T-helper 1 cell treated with Interleukin-12 subunit alpha and Interleukin-12 subunit beta and Interleukin-4 antibody, amounts not matched to agents 30 ng/mL and 1 ng/mL, for 36 hours (primary cell): ENCODE data around the gene ADAMTS9. TPM values are rescaled to one million over a fixed set of nuclear protein-coding genes. Genes with fewer than 3 reads are reported as not detected.

Experiments used
- intact Hi-C: fragments of 100-400 bp; cut with micrococcal nuclease; formaldehyde crosslinking; loops from one replicate; pipeline ENCODE4 v1.15.1; 2024
- total RNA-seq: library from RNA; stranded (reverse); gene quantifications from 2 replicates; pipeline ENCODE4 v1.2.3, GENCODE V29; 2022

ADAMTS9 gene
- total RNA-seq, 1 donor from 2014 or later: not detected

DNA sequence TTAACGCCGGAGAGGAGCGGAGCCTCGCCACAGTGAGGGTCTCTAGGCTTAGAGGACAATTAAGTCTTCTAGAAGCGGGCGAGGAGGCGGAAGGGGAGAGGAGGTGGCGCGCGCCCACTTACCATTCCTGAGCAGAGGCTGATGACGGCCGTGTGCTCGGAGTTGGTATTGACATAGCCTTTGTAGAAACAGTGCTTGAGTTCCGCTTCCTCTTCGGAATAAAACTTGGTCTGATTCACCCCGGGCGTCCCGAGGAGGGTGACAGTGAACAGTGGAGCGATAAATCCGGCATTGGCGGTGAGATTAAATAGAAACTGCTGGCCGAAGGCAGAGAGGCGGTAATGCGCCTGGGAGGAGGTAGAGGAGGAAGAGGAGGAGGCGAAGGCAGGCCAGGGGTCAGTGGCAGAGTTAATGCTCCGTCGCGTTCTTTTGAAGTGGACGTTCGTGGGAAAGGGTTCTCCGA is 1.3 kb downstream of the ADAMTS9 start:
- intact Hi-C loops: no loop called here

DNA sequence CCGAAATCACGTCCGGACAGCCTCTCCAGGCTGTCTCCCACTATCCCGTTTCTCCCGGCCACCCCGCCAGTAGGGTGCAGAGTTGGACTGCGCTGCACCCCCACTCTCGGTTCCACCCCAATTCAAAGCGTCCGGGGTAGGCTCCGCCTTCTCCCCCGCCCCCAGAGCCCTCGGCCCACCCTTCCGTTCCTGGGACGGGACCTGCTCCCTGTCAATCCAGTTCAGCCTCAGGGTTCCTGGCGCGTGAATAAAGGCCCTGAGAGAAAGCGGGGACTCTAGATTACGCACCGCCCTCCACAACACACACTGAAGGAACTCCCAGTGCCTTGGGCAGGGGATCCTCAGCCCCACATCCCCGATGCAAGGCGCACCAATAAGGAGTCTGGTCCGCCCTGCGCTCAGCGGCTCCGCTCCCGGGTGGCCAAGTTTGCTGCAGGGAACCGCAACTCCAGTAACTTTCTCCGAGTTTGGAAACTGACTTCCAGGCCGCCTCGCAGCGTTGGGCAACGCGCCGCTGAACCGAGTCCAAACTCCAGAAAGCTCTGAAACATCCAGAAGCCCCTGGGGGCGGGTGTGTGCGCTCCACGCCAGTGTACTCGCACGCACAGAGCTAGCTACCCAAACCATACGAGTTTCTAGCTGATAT is 1.9 kb downstream of the ADAMTS9 start:
- intact Hi-C loops: no loop called here

DNA sequence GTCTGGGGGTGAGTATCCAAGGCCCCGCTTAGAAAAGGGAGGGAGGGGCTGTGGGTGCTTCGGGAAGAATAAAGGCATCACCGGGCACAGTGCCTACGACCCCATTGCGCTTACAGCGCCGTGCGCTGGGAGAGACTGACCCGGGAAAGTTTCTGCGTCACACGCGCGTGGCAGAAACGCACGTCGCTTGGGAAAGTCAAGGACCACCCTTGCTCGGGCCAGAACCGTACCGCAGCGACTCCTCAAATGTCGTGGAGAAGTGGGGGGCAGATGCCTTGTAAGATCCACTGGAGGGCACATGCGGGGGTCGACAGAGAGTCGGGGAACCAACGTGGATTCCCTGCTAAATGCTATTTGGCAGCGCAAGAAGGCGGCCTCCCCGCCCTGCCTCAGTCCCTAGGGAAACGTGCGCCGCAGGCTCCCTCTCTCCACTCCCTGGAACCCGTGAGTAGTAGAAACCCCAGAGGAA is 2.4 kb downstream of the ADAMTS9 start:
- intact Hi-C loops: no loop called here

DNA sequence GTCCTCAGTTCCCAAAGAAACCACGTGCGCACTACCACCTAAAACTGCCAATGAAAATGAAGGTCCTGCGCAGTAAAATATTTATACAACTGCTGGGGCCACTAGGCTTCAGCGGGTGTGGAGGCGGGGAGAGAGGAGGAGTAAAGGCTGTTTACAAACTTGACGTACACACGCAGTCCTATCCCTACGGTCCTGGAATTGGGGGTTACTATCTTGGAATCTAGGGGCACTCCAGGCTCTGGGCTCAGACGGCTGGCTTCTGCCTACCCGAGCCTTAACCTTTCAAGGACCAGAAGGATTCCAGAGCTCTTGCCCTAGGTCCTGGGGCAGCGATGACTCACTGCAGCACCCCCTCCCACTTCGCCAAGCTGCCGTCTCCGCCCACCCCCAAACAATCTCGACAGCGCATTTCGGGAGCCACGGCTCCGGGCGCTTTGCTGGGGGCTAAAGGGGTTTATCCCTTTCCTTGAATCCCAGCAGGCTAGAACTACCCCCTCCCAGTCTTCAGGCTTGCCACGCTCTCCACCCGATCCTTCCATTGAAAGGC is 3.0 kb downstream of the ADAMTS9 start:
- intact Hi-C loops: no loop called here

DNA sequence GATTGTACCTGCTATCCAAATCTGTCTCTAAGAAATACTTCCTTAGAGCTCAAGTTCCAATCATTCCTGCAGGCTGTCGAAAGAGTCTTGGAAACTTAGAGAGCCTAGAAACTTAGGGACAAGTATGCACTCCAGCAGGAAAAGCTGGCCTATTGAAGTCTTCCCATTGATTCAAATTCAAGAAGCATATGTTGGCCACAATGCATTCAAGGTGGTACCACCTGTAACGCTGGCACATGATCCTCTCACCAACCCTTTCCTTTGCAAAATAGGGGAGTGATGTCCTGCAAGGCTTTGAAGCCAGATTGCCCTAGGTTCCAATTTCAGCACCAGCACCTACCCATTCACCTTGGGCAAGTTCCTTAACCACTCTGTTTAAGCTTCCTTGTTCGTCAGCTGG is 6.0 kb downstream of the ADAMTS9 start:
- intact Hi-C loops: no loop called here

DNA sequence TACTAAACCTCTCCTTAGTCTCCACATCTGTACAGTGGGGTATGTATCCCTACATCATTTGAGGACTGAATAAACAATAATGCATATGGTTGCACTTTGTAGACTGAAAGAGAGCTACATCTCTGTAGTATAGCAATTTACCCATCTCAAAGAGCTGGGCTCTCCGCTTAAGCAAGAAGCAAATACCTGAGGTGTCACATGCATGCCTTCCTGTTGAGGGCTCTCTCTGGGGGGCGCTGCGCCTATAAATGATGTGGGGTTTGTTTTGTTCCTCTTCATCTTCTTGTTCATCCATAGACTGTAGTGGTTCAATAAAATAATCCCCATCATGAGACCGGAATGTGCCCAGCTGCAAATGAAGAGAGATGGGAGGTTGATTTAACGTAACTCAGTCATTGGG is 6.8 kb downstream of the ADAMTS9 start:
- intact Hi-C loops: no loop called here

DNA sequence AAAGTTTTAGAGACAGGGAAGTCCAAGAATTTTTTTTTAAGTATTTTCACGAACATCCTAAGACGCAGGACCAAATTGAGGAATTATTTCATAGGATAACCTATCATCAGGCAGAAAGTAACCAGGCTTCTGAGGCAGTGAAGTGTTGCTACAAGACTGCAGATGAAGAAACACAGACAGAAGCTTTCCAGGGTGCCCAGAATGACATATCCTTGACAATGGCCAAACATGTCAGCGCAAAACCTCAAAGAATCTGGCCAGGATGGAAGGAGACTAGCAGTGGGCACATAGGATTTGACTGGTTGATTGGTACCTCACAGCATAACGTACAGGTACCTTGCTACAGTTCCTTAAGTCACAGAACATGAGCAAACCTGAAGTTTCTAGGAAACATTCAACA is 7.5 kb downstream of the ADAMTS9 start:
- intact Hi-C loops: no loop called here

DNA sequence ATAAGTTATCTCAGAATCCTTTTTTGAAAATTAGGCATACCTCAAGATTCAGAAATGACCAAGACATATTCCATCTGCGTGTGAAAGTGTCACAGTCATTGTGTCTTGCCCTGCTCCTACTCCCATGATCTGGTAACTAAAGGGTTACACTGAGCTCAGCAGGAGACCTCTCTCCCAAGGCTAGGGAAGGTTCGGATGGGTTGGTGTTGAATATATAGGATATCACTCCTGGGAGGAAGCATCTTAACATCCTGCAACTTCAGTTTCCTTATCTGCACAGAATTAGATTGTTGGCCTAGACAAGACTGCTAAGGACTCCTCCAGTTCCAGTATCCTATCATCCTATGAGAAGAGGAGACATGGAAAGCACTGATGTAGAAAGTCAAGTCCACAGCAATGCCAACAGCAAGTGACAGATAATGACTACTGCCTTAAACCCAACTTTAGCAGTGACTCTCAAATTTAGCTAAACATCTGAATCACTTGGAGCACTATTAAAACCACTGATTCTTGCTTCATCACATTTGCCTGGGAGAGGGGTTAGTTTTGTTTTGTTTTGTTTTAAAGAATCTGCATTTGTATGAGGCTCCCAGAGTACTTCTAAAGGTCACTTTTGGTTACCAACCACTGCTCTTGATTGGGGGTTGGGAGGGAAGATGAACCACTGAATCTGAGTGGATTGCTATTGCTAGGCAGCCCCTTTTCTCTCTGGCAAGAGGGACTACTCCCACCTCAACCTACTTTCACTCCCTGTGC is 9.7 kb downstream of the ADAMTS9 start:
- intact Hi-C loops: no loop called here

DNA sequence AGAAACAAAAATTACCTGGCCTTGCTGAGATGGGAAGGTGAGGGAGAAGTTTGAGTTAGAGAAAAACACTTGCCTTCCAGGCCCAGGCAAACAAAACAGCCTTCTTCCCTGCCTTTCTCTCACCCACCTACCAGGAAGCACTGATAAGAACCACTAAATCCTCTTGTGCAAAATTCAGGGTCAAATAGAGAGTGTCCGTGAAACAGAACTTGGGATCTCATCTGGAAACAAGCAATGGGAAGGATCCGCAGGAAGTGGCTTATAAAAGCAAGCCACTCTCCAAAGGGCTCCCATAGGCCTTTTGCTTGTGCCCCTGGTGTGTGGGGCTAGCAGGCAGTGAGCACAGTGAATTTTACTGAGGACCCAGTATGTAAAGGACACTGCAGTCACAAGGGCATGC is 11.0 kb downstream of the ADAMTS9 start:
- intact Hi-C loops: no loop called here

DNA sequence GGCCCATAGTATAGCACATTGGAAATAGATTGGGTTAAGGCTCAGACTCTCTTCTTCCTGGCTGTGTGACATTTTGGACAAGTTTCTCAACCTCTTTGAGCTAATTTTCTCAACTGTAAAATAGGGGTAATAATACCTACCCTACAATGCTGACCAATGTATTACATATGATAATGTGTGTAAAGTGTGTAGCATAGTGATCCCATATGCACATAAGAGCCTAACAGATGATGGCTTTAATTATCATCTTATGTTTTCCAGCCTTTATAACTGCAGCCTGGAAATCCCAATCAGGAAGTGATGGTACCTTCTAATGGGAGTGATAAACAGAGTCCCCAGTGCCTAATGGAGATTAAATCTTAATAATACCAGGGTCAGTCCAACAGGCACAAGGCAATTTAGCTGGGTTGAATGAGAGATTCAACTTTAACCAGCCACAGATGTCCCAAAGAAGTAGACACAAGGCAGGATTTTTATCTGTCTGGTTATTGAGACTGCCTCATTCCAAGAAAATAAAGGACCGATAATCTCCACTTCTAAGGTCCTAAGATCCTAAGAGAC is 12.0 kb downstream of the ADAMTS9 start:
- intact Hi-C loops: no loop called here

DNA sequence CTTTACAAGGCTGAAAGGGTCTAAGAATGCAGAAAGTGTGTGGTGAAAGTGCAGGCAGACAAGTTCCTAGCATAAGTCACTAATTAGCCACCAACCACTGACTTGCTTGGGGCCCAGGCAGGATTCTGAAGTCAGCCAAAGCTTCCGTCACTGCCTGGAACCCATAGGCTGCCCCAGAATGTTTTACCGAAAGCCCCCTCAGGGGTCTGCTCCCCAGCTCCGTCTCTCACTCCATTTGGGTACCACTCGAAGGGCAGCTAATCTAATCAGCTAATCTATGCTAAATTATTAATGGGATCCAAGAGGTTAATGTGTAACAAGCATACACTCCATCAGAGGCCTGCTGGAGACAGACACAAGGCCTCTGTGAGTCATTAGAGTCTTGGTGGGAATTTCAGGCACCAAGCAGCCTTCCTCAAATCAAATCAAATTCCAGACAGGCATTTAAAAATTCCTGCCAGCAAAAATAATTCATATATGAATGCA is 13.2 kb downstream of the ADAMTS9 start:
- intact Hi-C loops: no loop called here

DNA sequence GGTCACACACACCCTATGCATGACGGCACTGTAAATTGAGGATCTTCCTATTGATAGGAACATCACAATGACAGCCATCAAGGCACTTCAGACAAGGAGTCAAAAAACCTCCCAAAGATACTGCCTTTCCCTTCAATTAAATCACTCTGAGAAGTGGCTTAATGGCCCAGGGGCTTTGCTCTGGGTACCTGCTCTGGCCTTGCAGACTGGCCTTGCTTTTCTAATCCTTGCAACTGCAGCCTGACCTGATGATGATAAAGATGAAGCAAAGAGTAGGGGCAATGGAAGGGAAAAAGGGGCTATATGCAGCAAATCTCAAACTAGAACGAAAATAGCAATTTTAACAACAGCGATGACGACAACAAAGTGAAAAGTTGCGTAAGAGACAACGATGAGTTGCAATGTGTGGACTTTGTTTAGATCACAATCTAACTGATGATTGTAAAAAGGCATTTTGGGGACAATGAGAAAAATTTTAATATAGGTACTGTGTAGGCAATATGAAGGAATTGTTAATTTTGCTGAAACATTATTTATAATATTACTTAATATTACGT is 14.6 kb downstream of the ADAMTS9 start:
- intact Hi-C loops: no loop called here

DNA sequence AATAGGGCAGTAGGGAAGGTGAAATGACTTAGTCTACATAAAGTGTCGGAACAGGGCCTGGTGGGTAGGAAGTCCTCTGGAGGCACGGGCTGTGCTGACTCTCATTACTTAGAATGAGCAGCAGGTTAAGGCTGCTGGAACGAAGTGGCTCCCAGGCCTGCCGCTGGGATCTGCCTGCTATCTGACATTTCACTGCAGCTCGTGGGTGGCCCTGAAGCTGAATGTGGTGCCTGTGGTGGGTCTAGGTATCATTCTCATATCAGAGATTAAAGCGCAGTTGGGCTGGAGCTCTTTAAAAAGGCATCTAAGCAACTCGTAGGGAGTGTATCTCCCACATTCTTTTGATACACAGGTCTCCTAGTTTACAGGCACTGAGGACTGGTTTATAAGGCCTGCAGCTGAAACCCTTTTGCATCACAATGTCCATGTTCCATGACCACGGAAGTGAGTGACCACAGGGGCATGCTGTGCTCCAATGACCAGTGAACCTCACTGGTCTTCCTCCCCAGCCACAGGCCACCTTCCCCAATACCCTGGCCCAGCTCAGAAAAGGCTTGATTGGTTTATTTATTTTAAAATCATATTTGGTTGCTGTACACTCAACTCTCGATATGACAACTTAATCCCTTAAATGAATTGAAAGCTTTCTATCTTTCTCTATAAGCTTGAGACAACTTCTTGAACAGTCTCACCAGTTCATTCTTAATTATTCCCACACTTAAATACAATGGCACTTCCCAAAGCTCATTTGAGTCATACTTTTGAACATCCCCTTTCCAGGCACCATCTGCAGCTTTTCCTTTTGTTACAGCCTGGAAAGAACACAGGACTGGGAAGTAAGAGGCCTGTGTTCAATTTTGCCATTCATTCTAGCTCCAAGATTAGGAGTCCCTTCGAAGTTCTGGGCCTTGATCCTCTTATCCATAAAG is 19.0 kb downstream of the ADAMTS9 start:
- intact Hi-C loops: no loop called here

DNA sequence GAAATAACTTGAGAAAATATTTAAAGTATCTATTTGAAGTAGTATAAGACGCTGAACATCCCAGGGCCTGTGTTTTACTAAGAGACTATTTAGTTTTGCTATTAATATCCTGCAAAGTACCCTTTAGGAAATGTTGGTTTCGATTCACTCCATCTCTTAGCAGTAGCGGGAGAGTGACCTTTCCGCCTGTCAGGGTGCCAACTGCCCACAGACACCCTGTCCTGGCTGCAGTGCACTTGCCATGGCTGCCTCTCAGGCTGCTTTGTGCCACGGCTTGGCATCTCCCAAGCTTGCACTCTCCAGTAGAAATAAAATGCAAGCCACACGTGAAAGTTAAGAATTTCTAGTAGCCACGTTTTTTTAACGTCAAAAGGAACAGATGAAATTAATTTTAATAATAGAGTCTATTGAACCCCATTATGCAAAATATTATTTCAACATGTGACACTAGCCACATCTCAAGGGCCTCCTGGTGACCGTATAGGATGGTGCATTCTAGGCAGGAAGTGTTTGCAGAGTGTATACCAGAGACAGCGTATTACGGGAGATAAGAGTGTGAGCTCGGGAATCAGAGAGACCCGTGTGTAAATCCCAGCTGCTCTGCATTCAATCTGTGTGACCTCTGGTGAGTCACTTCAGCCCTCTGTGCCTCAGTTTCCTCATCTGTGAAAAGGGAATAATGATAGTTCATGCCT is 19.8 kb downstream of the ADAMTS9 start:
- intact Hi-C loops: no loop called here

DNA sequence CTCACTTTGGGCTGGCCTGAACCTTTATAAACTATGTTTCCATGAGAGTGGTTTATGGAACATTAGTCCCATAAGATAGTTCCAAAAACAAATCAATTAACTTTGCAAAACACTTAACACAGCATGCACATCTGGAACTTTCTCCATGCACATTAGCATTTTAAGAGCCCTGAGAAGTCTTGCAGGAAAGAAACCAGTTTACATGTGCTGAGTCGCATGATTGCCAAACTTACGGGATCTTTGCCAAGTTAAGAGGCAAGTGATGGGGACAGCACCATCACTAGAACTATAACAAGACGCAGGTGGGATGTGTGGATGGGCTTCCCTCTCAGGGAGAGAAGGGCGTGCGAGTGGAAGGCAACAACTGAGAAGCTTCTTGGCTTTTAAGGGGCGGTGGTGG is 20.7 kb downstream of the ADAMTS9 start:
- intact Hi-C loops: no loop called here

DNA sequence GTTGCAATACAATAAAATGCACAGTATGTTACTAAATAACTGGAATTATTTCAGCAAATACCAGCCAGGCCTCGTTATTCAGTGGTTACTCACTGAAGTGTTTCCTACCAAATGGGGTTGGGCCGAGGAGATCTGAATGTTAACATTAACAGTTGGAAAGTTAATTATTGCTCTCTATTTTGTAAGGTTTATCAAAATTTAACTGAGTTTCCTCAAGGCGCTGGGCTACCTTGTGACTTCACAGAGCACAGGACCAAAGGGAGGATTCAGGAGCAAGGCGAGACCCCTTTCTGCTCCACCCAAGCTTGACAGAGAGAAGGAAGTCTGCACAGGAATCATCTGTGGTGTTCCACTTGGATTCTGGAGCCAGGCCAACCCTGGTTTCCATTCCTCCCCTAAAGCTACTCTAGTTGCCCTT is 21.6 kb downstream of the ADAMTS9 start:
- intact Hi-C loops: no loop called here

DNA sequence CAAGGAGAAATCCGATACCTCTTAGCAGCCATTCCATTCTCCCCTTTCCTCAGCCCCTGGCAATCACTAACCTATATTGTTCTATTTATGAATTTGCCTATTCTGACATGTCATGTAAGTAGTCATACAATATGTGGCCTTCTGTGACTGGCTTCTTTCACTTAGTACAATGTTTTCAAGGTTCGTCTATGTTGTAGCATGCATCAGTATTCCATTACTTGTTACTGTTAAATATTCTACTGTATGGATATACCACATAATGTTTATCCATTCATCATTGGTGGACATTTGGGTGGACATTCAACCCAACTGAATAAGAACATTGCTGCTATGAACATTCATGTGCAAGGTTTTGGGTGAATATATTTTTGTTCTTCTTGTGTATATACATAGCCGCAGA is 23.4 kb downstream of the ADAMTS9 start:
- intact Hi-C loops: no loop called here

DNA sequence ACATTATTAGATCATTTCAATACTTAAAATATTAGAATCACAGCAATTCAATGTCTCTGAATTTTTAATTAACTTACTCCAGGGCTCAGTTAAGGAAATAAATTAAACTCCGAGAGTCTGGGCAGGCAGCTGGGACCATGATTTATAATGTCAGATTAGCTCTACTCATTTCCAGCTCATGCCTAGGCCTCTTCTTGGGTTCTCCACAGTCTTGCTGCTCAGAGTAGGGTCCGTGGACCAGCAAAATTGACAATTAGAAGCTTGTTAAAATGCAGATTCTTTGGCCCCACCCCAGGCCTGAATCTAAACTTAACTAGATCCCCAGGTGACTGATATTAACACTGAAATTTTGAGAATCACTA is 28.2 kb downstream of the ADAMTS9 start:
- intact Hi-C loops: no loop called here

DNA sequence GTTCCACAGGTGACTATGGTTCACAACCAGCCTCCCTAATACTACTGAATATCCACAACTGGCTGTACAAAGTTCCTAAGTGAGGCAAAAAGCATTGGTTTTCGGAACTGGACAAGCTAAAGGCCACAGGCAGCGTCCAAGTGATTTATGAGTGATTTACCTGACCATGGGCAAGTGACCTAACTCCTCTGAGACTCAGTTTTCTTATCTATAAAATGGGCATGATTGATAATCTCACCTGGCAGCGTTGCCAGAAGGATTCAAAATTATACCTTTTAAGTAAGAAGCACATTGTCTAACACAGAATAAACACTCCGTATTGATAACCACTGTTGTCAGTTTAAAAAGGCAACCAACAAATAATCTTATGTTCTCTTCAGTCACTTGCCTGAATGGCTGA is 29.8 kb downstream of the ADAMTS9 start:
- intact Hi-C loops: no loop called here

DNA sequence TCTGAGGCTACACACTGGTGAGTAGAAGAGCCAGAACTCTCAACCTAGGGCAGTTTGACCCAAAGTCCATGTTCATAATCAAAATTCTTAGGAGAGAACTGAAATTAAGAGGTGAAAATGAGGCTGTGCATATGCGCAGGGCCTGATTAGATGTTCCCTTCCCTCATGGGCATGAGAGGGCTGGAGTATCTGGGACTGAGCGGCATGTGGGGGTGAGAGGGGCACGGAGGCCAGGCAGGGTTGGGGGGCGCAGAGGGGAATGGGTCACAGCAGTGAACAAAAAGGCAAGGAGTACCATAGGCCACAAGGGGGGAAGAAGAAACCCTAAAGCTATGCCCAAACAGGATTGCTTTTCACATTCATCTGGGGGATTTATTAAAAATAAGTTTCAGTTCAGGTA is 31.3 kb downstream of the ADAMTS9 start:
- intact Hi-C loops: no loop called here
